ENCODE measurements around the gene TIGAR. TPM values are rescaled to one million over a fixed set of nuclear protein-coding genes. Genes with fewer than 3 reads are reported as not detected.

The TIGAR gene
- polyA plus RNA-seq, 1 experiment = 28.8 TPM

DNA sequence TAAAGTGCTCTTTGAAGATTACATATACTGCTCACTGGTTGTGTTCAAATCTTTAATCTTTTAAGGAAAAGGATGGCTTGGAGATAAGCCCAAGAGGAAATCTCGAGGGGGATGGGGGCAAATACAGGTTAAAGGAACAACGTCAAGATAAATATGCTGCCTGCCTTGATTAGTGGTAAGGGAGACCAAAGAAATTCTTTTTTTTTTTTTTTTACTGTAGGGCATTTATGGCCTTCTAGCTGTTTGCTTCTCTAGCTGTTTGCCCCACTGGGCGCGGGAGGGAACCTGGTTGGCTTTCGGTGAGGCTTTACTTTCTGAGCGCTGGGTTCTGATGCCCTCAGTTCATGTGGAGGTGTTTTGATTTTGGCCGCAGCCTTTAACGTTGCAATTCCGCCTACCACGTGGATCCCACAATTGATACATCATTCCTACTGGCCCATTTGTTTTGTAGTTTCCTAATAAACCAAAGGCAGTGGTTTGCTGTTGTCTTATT is 41.8 kb upstream of the TIGAR start:
- ChIA-PET CTCF (interaction anchor here (0.6 to 5.6 kb wide), 9 partner anchors 8 to 979 kb away, joined by 3 to 107 read pairs (median 24); no protein-coding TSS in a partner anchor), POLR2A (no interaction called here)
- H3K27ac ChIP-seq (ENCODE audit: low read depth, low read length) = no peak overlapping the region
- no peaks in the 10 kb centered on the region; the same call in 1 of the 2 replicates for H3K9me3 ChIP-seq (ENCODE audit: control insufficient read depth, insufficient read depth, low read length)
- TF ChIP-seq, protein P1, sequence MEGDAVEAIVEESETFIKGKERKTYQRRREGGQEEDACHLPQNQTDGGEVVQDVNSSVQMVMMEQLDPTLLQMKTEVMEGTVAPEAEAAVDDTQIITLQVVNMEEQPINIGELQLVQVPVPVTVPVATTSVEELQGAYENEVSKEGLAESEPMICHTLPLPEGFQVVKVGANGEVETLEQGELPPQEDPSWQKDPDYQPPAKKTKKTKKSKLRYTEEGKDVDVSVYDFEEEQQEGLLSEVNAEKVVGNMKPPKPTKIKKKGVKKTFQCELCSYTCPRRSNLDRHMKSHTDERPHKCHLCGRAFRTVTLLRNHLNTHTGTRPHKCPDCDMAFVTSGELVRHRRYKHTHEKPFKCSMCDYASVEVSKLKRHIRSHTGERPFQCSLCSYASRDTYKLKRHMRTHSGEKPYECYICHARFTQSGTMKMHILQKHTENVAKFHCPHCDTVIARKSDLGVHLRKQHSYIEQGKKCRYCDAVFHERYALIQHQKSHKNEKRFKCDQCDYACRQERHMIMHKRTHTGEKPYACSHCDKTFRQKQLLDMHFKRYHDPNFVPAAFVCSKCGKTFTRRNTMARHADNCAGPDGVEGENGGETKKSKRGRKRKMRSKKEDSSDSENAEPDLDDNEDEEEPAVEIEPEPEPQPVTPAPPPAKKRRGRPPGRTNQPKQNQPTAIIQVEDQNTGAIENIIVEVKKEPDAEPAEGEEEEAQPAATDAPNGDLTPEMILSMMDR (IDR thresholded peaks at IDR 0.05; ENCODE audit: low read depth, low read length) = no peak
- peaks cover 39% of the 10 kb centered on the region for H3K27me3 ChIP-seq (ENCODE audit: control insufficient read depth, insufficient read depth, low read length)
- no peak overlapping the region for H3K4me3 ChIP-seq (ENCODE audit: low read depth, low read length)
- DNase-seq (ENCODE audit: low read depth, low spot score) = no peak

DNA sequence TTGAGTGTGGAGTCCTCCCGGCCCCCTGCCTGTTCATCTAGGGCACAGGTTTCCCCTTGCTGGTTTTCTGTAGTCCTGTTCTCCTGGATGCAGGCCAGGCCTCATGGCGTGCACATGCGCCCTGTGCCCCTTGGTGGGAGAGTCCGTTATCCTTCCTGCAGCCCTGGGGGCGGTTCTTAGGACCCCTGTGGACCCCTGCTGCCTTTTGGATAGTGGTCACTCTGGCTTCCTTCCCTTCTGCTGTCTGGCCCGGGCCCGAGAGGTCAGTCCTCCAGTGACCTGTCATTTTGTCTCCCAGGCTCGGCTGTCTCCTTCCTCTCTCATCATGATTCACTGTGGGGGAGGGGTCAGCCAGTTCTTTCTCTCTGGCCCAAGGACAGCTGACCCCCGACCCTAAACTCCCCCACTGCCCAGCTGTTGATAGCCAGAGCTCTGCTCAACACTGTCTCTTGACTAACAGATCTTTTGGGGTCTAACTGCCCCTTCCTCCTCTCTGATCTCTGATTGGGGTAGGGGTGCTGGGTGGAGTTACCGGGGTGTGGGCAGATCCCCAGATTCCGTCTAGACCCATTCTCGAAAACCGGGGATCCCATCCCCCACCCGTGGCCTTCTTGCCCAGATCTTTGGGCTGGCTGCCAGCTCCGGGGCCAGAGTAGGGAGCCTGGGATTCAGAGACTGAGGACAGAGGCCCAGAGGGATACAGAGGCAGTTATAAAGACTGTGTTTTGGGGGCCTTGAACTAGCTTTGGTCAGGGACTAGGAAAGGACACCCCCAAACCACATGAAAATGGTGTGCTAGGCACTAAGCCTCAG is 40.5 kb upstream of the TIGAR start:
- no peaks in the 10 kb centered on the region for H3K9me3 ChIP-seq (ENCODE audit: control insufficient read depth, insufficient read depth, low read length)
- ChIA-PET CTCF (no interaction called here), POLR2A (no interaction called here)
- peaks cover 26% of the 10 kb centered on the region for H3K27me3 ChIP-seq (ENCODE audit: control insufficient read depth, insufficient read depth, low read length)
- no peak for DNase-seq (ENCODE audit: low read depth, low spot score)
- H3K27ac ChIP-seq (ENCODE audit: low read depth, low read length) = no peak overlapping the region
- no peak overlapping the region for H3K4me3 ChIP-seq (ENCODE audit: low read depth, low read length)
- TF ChIP-seq, protein P1 (IDR thresholded peaks at IDR 0.05; ENCODE audit: low read depth, low read length) = no peak

DNA sequence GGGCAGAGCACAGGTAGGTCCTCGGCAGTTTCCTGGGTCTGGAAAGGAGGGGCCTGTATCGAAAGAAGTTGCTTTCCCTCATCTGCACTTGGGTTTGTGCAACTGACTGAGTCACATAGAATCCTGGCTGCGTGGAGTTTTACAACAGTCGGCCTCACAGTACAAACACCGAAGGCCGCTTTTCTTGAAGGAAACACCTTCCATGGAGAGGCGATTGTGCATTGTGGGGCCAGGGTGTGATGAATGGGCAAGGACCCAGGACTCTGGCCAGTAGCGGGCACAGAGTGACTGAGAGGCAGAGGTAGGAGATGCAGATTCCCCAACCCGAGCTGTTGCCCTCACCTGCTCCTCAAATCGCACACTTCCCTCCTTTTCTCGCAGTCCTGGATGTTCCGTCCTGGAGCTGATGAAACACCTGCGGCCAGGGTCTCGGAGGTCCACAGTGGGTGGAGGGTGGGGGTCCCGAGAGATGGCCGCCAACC is 39.8 kb upstream of the TIGAR start:
- ChIA-PET CTCF (interaction anchor here (0.5 kb wide), 1 partner anchor 250 kb away, joined by 5 read pairs; no protein-coding TSS in a partner anchor), POLR2A (no interaction called here)
- Histone ChIP-seq H3K9me3 (ENCODE audit: control insufficient read depth, insufficient read depth, low read length) (no peaks in the 10 kb centered on the region), H3K27me3 (ENCODE audit: control insufficient read depth, insufficient read depth, low read length) (peaks cover 20% of the 10 kb centered on the region), H3K27ac (ENCODE audit: low read depth, low read length) (no peak overlapping the region), H3K4me3 (ENCODE audit: low read depth, low read length) (no peak overlapping the region)
- no peak for DNase-seq (ENCODE audit: low read depth, low spot score)
- TF ChIP-seq, protein P1 (IDR thresholded peaks at IDR 0.05; ENCODE audit: low read depth, low read length) = no peak

DNA sequence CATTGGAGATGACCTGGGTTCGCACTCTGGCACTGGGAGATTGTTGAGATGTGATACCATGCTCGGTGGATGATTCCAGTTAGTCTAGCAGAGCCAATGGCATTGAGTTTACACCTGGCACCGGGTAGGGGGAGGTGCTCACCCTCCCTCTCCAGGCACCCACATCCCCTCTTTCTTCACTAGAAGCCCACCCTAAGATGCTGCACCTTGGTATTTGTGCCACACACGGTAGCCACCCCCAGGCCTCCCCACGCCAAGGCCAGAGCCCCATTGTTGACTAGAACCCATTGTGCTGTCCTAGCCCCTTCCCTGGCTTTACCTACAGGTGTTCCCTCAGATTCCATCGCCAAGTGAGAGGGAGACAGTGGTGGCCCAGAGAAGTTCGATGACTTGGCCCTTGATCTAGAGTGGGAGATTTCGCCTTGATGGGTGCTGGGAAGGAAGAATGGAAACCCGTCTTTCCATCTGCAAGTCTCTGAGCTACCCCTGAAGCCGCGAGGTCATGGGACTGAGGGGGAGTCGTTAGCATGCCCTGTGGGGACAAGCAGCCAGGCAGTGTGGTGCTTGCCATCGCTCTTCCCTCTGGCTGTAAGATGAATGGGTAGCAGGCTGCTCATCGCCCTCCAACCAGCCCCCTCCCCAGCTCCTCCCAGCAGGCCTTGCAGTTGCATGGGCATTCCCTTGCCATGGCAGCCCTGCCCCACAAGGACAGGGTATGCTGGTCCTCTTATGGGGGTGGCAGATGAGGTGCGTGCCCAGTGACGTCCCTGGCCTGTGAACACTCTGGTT is 38.7 kb upstream of the TIGAR start:
- no peak for DNase-seq (ENCODE audit: low read depth, low spot score)
- Histone ChIP-seq H3K9me3 (ENCODE audit: control insufficient read depth, insufficient read depth, low read length) (no peaks in the 10 kb centered on the region), H3K4me3 (ENCODE audit: low read depth, low read length) (no peak overlapping the region), H3K27ac (ENCODE audit: low read depth, low read length) (no peak overlapping the region), H3K27me3 (ENCODE audit: control insufficient read depth, insufficient read depth, low read length) (peaks cover 15% of the 10 kb centered on the region)
- ChIA-PET CTCF (no interaction called here), POLR2A (interaction anchor here (0.6 kb wide), 1 partner anchor 10 kb away, joined by 4 read pairs; no protein-coding TSS in a partner anchor)
- TF ChIP-seq, protein P1 (IDR thresholded peaks at IDR 0.05; ENCODE audit: low read depth, low read length) = no peak
